DMS79 treated with DMSO at 0.1 percent for 48 hours (cell line): ENCODE data around the gene SLC25A22.
A peak's percentile ranks its signal among the peaks of the same experiment; 100 is the strongest.

Source experiments
- DNase-seq: peaks from one replicate; lab custom pipeline; 2025; lab: John Stamatoyannopoulos, UW

SLC25A22 gene

GRCh38 chr11:833849-834311, 35.8 kb upstream of the SLC25A22 start:
- no peak for DNase-seq

GRCh38 chr11:833114-833791, 35.2 kb upstream of the SLC25A22 start:
- no peak for DNase-seq

GRCh38 chr11:832529-833113, 34.5 kb upstream of the SLC25A22 start, which contains the start of gene CD151:
Gene CD151 (plus strand): TSS chr11:832952. CDS start chr11:836070, 3,118 bp downstream.
- no peak for DNase-seq

GRCh38 chr11:831961-832528, 34.0 kb upstream of the SLC25A22 start:
- DNase-seq: no peak

GRCh38 chr11:831118-831864, 33.2 kb upstream of the SLC25A22 start:
- DNase-seq: no peak

GRCh38 chr11:830295-831117, 32.4 kb upstream of the SLC25A22 start:
- peak; percentile 40 for DNase-seq

GRCh38 chr11:829847-830294, 31.8 kb upstream of the SLC25A22 start:
- no peak for DNase-seq

GRCh38 chr11:829176-829846, 31.2 kb upstream of the SLC25A22 start:
- no peak for DNase-seq

GRCh38 chr11:828506-829175, 30.6 kb upstream of the SLC25A22 start:
- no peak for DNase-seq

- no peak for DNase-seq
Observed at GRCh38 chr11:827897-828192, 29.8 kb upstream of the SLC25A22 start, which contains the start of gene CRACR2B. Gene CRACR2B (plus strand): TSS chr11:827919. CDS start chr11:828608, 689 bp downstream.

- no peak for DNase-seq
Observed at GRCh38 chr11:827146-827896, 29.2 kb upstream of the SLC25A22 start.

GRCh38 chr11:826836-827145, 28.7 kb upstream of the SLC25A22 start:
- DNase-seq: no peak

- no peak for DNase-seq
Observed at GRCh38 chr11:826227-826621, 28.1 kb upstream of the SLC25A22 start.

- DNase-seq: no peak
Observed at GRCh38 chr11:825366-826226, 27.5 kb upstream of the SLC25A22 start.

GRCh38 chr11:824942-825341, 26.9 kb upstream of the SLC25A22 start:
- DNase-seq: peak; percentile 33

GRCh38 chr11:824292-824880, 26.3 kb upstream of the SLC25A22 start:
- DNase-seq: peak; percentile 46

- DNase-seq: peak; percentile 31
Observed at GRCh38 chr11:823441-824291, 25.6 kb upstream of the SLC25A22 start.
